Panc1 (cell line): ENCODE data around the gene DVL3. TPM values are rescaled to one million over a fixed set of nuclear protein-coding genes. Genes with fewer than 3 reads are reported as not detected.

Experiments used
- ATAC-seq: fragments of 200-7000 bp; cut with Tn5 transposase; 2 replicates; pipeline ENCODE4 v1.9.1; 2020; ENCODE audit warnings: mild to moderate bottlenecking, moderate library complexity
- BruUV-seq: library from RNA; stranded (reverse); fragments of 400-500 nt; replicated peaks from 2 replicates; lab custom pipeline; 2021; lab: Mats Ljungman, UMichigan
- CTCF ChIA-PET: fragments of 300-600 bp; sonication (Branson Sonifier 250); formaldehyde crosslinking; loops from one replicate; lab custom pipeline; 2022; ENCODE audit warnings: antibody characterized with exemption; lab: Charles Lee
- POLR2A ChIA-PET: fragments of 300-600 bp; sonication (Branson Sonifier 250); formaldehyde crosslinking; loops from one replicate; lab custom pipeline; 2022; ENCODE audit warnings: antibody characterized with exemption; lab: Charles Lee
- DNase-seq: peaks from one replicate; pipeline ENCODE4 v3.0.0-alpha.2; 2010; ENCODE audit warnings: low read depth, low spot score
- H3K27ac ChIP-seq: 2 replicates; pipeline ENCODE4 v1.5.1; 2011; ENCODE audit warnings: mild to moderate bottlenecking, low read length, inconsistent platforms
- H3K27me3 ChIP-seq: fragments of 200-500 bp; sonication (Bioruptor generic); 2 replicates; pipeline ENCODE4 v1.6.0; 2014; ENCODE audit warnings: low read length, inconsistent platforms; ENCODE audit not compliant: control insufficient read depth, insufficient read depth
- H3K36me3 ChIP-seq: fragments of 200-500 bp; sonication (Bioruptor generic); 2 replicates; pipeline ENCODE4 v1.5.1; 2014; ENCODE audit warnings: inconsistent platforms, mild to moderate bottlenecking, low read length, moderate library complexity; ENCODE audit not compliant: control insufficient read depth, insufficient read depth
- H3K4me1 ChIP-seq: 2 replicates; pipeline ENCODE4 v1.5.1; 2011; ENCODE audit warnings: inconsistent platforms, mild to moderate bottlenecking, low read length, moderate library complexity; ENCODE audit not compliant: control insufficient read depth, insufficient read depth
- H3K4me3 ChIP-seq, 2 experiments: 2 replicates each; pipeline ENCODE4 v1.5.1; 2011 to 2012; ENCODE audit warnings: low read depth in 2 of 2, low read length in 2 of 2, mild to moderate bottlenecking in 2 of 2, inconsistent platforms in 1 of 2, moderate library complexity in 1 of 2
- H3K9me3 ChIP-seq: fragments of 200-500 bp; sonication (Bioruptor generic); 2 replicates; pipeline ENCODE4 v1.5.1; 2014; ENCODE audit warnings: low read depth, mild to moderate bottlenecking, inconsistent platforms, low read length, moderate library complexity; ENCODE audit not compliant: control insufficient read depth, insufficient read depth
- CTCF ChIP-seq: fragments of 450-650 bp; IDR thresholded peaks from 2 replicates; pipeline ENCODE4 v1.5.1; 2017; ENCODE audit warnings: mild to moderate bottlenecking
- POLR2AphosphoS5 ChIP-seq: IDR thresholded peaks from 2 replicates; pipeline ENCODE4 v1.6.1; 2012; ENCODE audit warnings: mild to moderate bottlenecking, low read depth, low read length, moderate library complexity
- REST ChIP-seq, 2 experiments: IDR thresholded peaks; 2 replicates each; pipeline ENCODE4 v1.6.1; 2011 to 2012; ENCODE audit warnings: low read depth in 2 of 2, control low read depth in 1 of 2, low read length in 1 of 2, mild to moderate bottlenecking in 1 of 2, moderate library complexity in 1 of 2; ENCODE audit not compliant: insufficient read depth in 1 of 2
- SIN3A ChIP-seq: IDR thresholded peaks from 2 replicates; pipeline ENCODE4 v1.6.1; 2012; ENCODE audit warnings: low read depth, mild to moderate bottlenecking, low read length, moderate library complexity, borderline replicate concordance; ENCODE audit not compliant: insufficient read depth
- TCF7L2 ChIP-seq: IDR thresholded peaks from 2 replicates; pipeline ENCODE4 v1.6.1; 2011; ENCODE audit warnings: mild to moderate bottlenecking, low read depth, low read length, inconsistent platforms
- in situ Hi-C: cut with HindIII; loops from 2 replicates; pipeline ENCODE4 v1.10.0; 2016; ENCODE audit warnings: low sequenced_read_pairs, low pct_unique_long_range_greater_than_20kb
- intact Hi-C: fragments of 100-400 bp; cut with micrococcal nuclease; formaldehyde crosslinking; loops from one replicate; pipeline ENCODE4 v1.10.0; 2022; ENCODE audit not compliant: unreplicated experiment
- total RNA-seq: library from RNA; stranded (reverse); gene quantifications from one replicate; pipeline ENCODE4 v1.2.1, GENCODE V29; 2021; ENCODE audit not compliant: unreplicated experiment

DVL3 gene
- total RNA-seq, 1 experiment from 2014 or later = 97.2 TPM

- peaks cover 18% of the 10 kb centered on the region for H3K4me1 ChIP-seq
- H3K4me3 ChIP-seq = peak overlapping the region; percentile 80 to 86
- BruUV-seq = TSS peak; percentile 51
- H3K36me3 ChIP-seq = peaks cover 9% of the 10 kb centered on the region; the same call in 1 of the 2 replicates
- ChIA-PET POLR2A (no interaction called here), CTCF (interaction anchor here (1.0 kb wide), 1 partner anchor 10 kb away, joined by 3 read pairs; the partner anchor contains the start of gene ABCF3)
- in situ Hi-C loops (no loop called here), intact Hi-C loops (loop anchor here (5.0 kb wide), 1 partner anchor 1159 kb away; no protein-coding TSS in a partner anchor)
- TF ChIP-seq REST (IDR thresholded peaks at IDR 0.05; ENCODE audit: insufficient read depth in 1 of 2, low read depth in 2 of 2, low read length in 1 of 2) (no peak), CTCF (no peak), SIN3A (no peak), TCF7L2 (no peak), POLR2AphosphoS5 (no peak)
- no peak; the same call in 1 of the 2 replicates for ATAC-seq
- no peaks in the 10 kb centered on the region for H3K27me3 ChIP-seq
- H3K9me3 ChIP-seq = no peaks in the 10 kb centered on the region
- H3K27ac ChIP-seq = peak overlapping the region; percentile 88
- DNase-seq = no peak
Measured at GRCh38 chr3:184175981-184176376, 20.8 kb downstream of the DVL3 start.

GRCh38 chr3:184176377-184177330, 21.5 kb downstream of the DVL3 start:
- peaks cover 14% of the 10 kb centered on the region; the same call in 1 of the 2 replicates for H3K36me3 ChIP-seq
- no peaks in the 10 kb centered on the region for H3K9me3 ChIP-seq
- H3K4me1 ChIP-seq = peaks cover 18% of the 10 kb centered on the region
- in situ Hi-C loops = no loop called here
- no TSS peak for BruUV-seq
- DNase-seq (no peak), ATAC-seq (peak; percentile 49)
- peak overlapping the region; percentile 80 to 86 for H3K4me3 ChIP-seq
- intact Hi-C loops = loop anchor here (5.0 kb wide), 1 partner anchor 1159 kb away; no protein-coding TSS in a partner anchor
- ChIA-PET CTCF (no interaction called here), POLR2A (no interaction called here)
- peak overlapping the region; percentile 88 for H3K27ac ChIP-seq
- TF ChIP-seq TCF7L2 (no peak), CTCF (no peak), POLR2AphosphoS5 (no peak), SIN3A (no peak), REST (IDR thresholded peaks at IDR 0.05; ENCODE audit: insufficient read depth in 1 of 2, low read depth in 2 of 2, low read length in 1 of 2) (no peak)
- no peaks in the 10 kb centered on the region for H3K27me3 ChIP-seq
